ENCODE data around the gene TENM4.

Gene TENM4

GRCh38 chr11:78851878-78852586 lies 588.8 kb downstream of the TENM4 start:
- Histone ChIP-seq H3K27me3 (ENCODE audit: control insufficient read depth in 5 of 5, insufficient read depth in 4 of 5, low read length in 5 of 5) (no peaks in the 10 kb centered on the region), H3K36me3 (ENCODE audit: control insufficient read depth in 5 of 5, insufficient read depth in 5 of 5, low read length in 5 of 5) (peaks cover 3 to 6% (median 6%) of the 10 kb centered on the region in 5 donors), H3K27ac (ENCODE audit: low read depth, low read length) (no peak overlapping the region), H3K9ac (ENCODE audit: low read length in 5 of 5) (no peak overlapping the region), H3K4me3 (ENCODE audit: low read depth in 1 of 5, low read length in 5 of 5) (no peak overlapping the region), H3K4me1 (ENCODE audit: control insufficient read depth in 5 of 5, insufficient read depth in 5 of 5, low read length in 5 of 5) (peaks cover 0 to 8% (median 6%) of the 10 kb centered on the region in 5 donors), H3K9me3 (ENCODE audit: control insufficient read depth in 5 of 5, low read length in 5 of 5) (no peaks in the 10 kb centered on the region)

GRCh38 chr11:78850078-78850477 lies 590.8 kb downstream of the TENM4 start:
- H3K36me3 ChIP-seq (ENCODE audit: control insufficient read depth in 5 of 5, insufficient read depth in 5 of 5, low read length in 5 of 5), result peaks cover 1 to 6% (median 4%) of the 10 kb centered on the region in 5 donors

GRCh38 chr11:78846269-78846668 lies 594.6 kb downstream of the TENM4 start:
- H3K4me1 ChIP-seq (ENCODE audit: control insufficient read depth in 5 of 5, insufficient read depth in 5 of 5, low read length in 5 of 5), result peaks cover 0 to 5% (median 0%) of the 10 kb centered on the region in 5 donors
- no peaks in the 10 kb centered on the region for H3K27me3 ChIP-seq (ENCODE audit: control insufficient read depth in 5 of 5, insufficient read depth in 4 of 5, low read length in 5 of 5)
- no peak overlapping the region for H3K4me3 ChIP-seq (ENCODE audit: low read depth in 1 of 5, low read length in 5 of 5)
- no peaks in the 10 kb centered on the region for H3K9me3 ChIP-seq (ENCODE audit: control insufficient read depth in 5 of 5, low read length in 5 of 5)
- H3K27ac ChIP-seq (ENCODE audit: low read depth, low read length), result no peak overlapping the region
- H3K36me3 ChIP-seq (ENCODE audit: control insufficient read depth in 5 of 5, insufficient read depth in 5 of 5, low read length in 5 of 5), result no peaks in the 10 kb centered on the region
- H3K9ac ChIP-seq (ENCODE audit: low read length in 5 of 5), result no peak overlapping the region

More at GRCh38 chr11:78850078-78850477, 590.8 kb downstream of the TENM4 start:
- H3K4me3 ChIP-seq (ENCODE audit: low read depth in 1 of 5, low read length in 5 of 5), result no peak overlapping the region
- H3K27ac ChIP-seq (ENCODE audit: low read depth, low read length), result no peak overlapping the region
- H3K27me3 ChIP-seq (ENCODE audit: control insufficient read depth in 5 of 5, insufficient read depth in 4 of 5, low read length in 5 of 5), result no peaks in the 10 kb centered on the region
- no peak overlapping the region for H3K9ac ChIP-seq (ENCODE audit: low read length in 5 of 5)
- H3K9me3 ChIP-seq (ENCODE audit: control insufficient read depth in 5 of 5, low read length in 5 of 5), result no peaks in the 10 kb centered on the region
- peaks cover 0 to 12% (median 6%) of the 10 kb centered on the region in 5 donors for H3K4me1 ChIP-seq (ENCODE audit: control insufficient read depth in 5 of 5, insufficient read depth in 5 of 5, low read length in 5 of 5)

DNA sequence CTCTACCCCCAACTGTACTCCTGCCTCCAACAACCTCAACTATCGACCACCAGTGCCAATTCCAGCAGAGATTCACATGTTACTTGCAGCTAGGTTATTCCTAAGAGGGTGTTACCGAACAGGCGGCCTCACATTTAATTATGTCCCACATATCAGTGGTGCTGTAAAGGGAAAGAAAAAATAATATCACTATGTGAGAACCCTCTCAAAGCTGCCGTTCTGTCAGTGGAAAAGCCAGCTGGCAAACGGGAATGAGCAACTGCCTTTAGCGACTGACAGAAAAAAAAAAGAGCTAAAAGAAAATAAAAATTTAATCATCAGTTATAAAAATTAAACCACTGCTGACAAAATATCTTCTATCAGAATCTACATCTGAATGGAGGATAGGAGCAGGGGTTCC lies 595.3 kb downstream of the TENM4 start:
- Histone ChIP-seq H3K27me3 (ENCODE audit: control insufficient read depth in 5 of 5, insufficient read depth in 4 of 5, low read length in 5 of 5) (no peaks in the 10 kb centered on the region), H3K9ac (ENCODE audit: low read length in 5 of 5) (no peak overlapping the region), H3K4me1 (ENCODE audit: control insufficient read depth in 5 of 5, insufficient read depth in 5 of 5, low read length in 5 of 5) (peaks cover 0 to 12% (median 7%) of the 10 kb centered on the region in 5 donors), H3K27ac (ENCODE audit: low read depth, low read length) (no peak overlapping the region), H3K36me3 (ENCODE audit: control insufficient read depth in 5 of 5, insufficient read depth in 5 of 5, low read length in 5 of 5) (no peaks in the 10 kb centered on the region), H3K4me3 (ENCODE audit: low read depth in 1 of 5, low read length in 5 of 5) (no peak overlapping the region), H3K9me3 (ENCODE audit: control insufficient read depth in 5 of 5, low read length in 5 of 5) (no peaks in the 10 kb centered on the region)

DNA sequence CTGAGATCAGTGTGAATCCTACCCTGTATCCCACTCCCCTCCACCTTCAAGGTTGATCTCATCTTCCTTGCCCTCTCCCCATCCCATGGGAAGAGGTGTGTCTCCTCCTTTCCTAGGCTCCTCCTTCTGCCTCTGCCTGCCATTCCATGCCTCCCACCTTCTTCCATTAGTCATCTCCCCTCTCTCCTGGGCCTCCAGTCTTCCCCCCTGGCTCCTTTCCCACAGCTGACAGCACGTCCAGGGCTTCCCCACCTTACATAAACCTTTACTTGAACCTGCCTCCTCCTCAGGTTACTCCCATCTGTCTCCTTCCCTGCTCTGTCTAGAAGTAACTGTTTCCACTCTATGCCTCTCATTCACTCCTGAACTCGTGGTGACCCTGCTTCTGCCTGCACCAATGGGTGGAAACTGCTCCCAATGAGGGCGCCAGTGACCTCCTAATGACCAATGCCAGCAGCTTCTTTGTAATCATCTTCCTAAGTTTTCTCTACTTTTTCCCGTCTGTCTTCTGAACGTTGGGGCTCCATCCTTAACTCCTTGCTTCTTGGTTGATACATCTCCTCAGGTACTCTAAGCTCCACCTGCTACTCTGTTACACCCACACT lies 599.3 kb downstream of the TENM4 start:
- Histone ChIP-seq H3K9ac (ENCODE audit: low read length in 5 of 5) (peak overlapping the region in 1 of 5 donors; percentile 12), H3K36me3 (ENCODE audit: control insufficient read depth in 5 of 5, insufficient read depth in 5 of 5, low read length in 5 of 5) (no peaks in the 10 kb centered on the region), H3K4me1 (ENCODE audit: control insufficient read depth in 5 of 5, insufficient read depth in 5 of 5, low read length in 5 of 5) (peaks cover 0 to 16% (median 8%) of the 10 kb centered on the region in 5 donors), H3K27me3 (ENCODE audit: control insufficient read depth in 5 of 5, insufficient read depth in 4 of 5, low read length in 5 of 5) (no peaks in the 10 kb centered on the region), H3K4me3 (ENCODE audit: low read depth in 1 of 5, low read length in 5 of 5) (no peak overlapping the region), H3K27ac (ENCODE audit: low read depth, low read length) (no peak overlapping the region), H3K9me3 (ENCODE audit: control insufficient read depth in 5 of 5, low read length in 5 of 5) (no peaks in the 10 kb centered on the region)

GRCh38 chr11:78840623-78841022 lies 600.2 kb downstream of the TENM4 start:
- no peak overlapping the region for H3K4me3 ChIP-seq (ENCODE audit: low read depth in 1 of 5, low read length in 5 of 5)
- H3K9ac ChIP-seq (ENCODE audit: low read length in 5 of 5), result peak overlapping the region in 2 of 5 donors; percentile 1 to 12
- H3K9me3 ChIP-seq (ENCODE audit: control insufficient read depth in 5 of 5, low read length in 5 of 5), result no peaks in the 10 kb centered on the region
- peak overlapping the region; percentile 53 for H3K27ac ChIP-seq (ENCODE audit: low read depth, low read length)
- H3K27me3 ChIP-seq (ENCODE audit: control insufficient read depth in 5 of 5, insufficient read depth in 4 of 5, low read length in 5 of 5), result no peaks in the 10 kb centered on the region
- no peaks in the 10 kb centered on the region for H3K36me3 ChIP-seq (ENCODE audit: control insufficient read depth in 5 of 5, insufficient read depth in 5 of 5, low read length in 5 of 5)
- peaks cover 0 to 16% (median 8%) of the 10 kb centered on the region in 5 donors for H3K4me1 ChIP-seq (ENCODE audit: control insufficient read depth in 5 of 5, insufficient read depth in 5 of 5, low read length in 5 of 5)

GRCh38 chr11:78840200-78840599 lies 600.6 kb downstream of the TENM4 start:
- no peak overlapping the region for H3K4me3 ChIP-seq (ENCODE audit: low read depth in 1 of 5, low read length in 5 of 5)
- H3K27me3 ChIP-seq (ENCODE audit: control insufficient read depth in 5 of 5, insufficient read depth in 4 of 5, low read length in 5 of 5), result no peaks in the 10 kb centered on the region
- no peaks in the 10 kb centered on the region for H3K9me3 ChIP-seq (ENCODE audit: control insufficient read depth in 5 of 5, low read length in 5 of 5)
- peaks cover 0 to 16% (median 8%) of the 10 kb centered on the region in 5 donors for H3K4me1 ChIP-seq (ENCODE audit: control insufficient read depth in 5 of 5, insufficient read depth in 5 of 5, low read length in 5 of 5)
- H3K36me3 ChIP-seq (ENCODE audit: control insufficient read depth in 5 of 5, insufficient read depth in 5 of 5, low read length in 5 of 5), result no peaks in the 10 kb centered on the region
- peak overlapping the region in 1 of 5 donors; percentile 1 for H3K9ac ChIP-seq (ENCODE audit: low read length in 5 of 5)
- peak overlapping the region; percentile 53 for H3K27ac ChIP-seq (ENCODE audit: low read depth, low read length)

- Histone ChIP-seq H3K4me3 (ENCODE audit: low read depth in 1 of 5, low read length in 5 of 5) (no peak overlapping the region), H3K9ac (ENCODE audit: low read length in 5 of 5) (no peak overlapping the region)
These were observed 602.4 kb downstream of the TENM4 start for GRCh38 chr11:78838417-78838816.

GRCh38 chr11:78835646-78836045 lies 605.2 kb downstream of the TENM4 start:
- no peaks in the 10 kb centered on the region for H3K9me3 ChIP-seq (ENCODE audit: control insufficient read depth in 5 of 5, low read length in 5 of 5)
- no peak overlapping the region for H3K4me3 ChIP-seq (ENCODE audit: low read depth in 1 of 5, low read length in 5 of 5)
- no peak overlapping the region for H3K9ac ChIP-seq (ENCODE audit: low read length in 5 of 5)
- H3K27ac ChIP-seq (ENCODE audit: low read depth, low read length), result no peak overlapping the region
- no peaks in the 10 kb centered on the region for H3K27me3 ChIP-seq (ENCODE audit: control insufficient read depth in 5 of 5, insufficient read depth in 4 of 5, low read length in 5 of 5)
- no peaks in the 10 kb centered on the region for H3K36me3 ChIP-seq (ENCODE audit: control insufficient read depth in 5 of 5, insufficient read depth in 5 of 5, low read length in 5 of 5)
- peaks cover 0 to 10% (median 4%) of the 10 kb centered on the region in 5 donors for H3K4me1 ChIP-seq (ENCODE audit: control insufficient read depth in 5 of 5, insufficient read depth in 5 of 5, low read length in 5 of 5)

More at GRCh38 chr11:78838417-78838816, 602.4 kb downstream of the TENM4 start:
- H3K27me3 ChIP-seq (ENCODE audit: control insufficient read depth in 5 of 5, insufficient read depth in 4 of 5, low read length in 5 of 5), result no peaks in the 10 kb centered on the region
- H3K27ac ChIP-seq (ENCODE audit: low read depth, low read length), result no peak overlapping the region
- H3K36me3 ChIP-seq (ENCODE audit: control insufficient read depth in 5 of 5, insufficient read depth in 5 of 5, low read length in 5 of 5), result no peaks in the 10 kb centered on the region
- H3K9me3 ChIP-seq (ENCODE audit: control insufficient read depth in 5 of 5, low read length in 5 of 5), result no peaks in the 10 kb centered on the region
- peaks cover 0 to 16% (median 8%) of the 10 kb centered on the region in 5 donors for H3K4me1 ChIP-seq (ENCODE audit: control insufficient read depth in 5 of 5, insufficient read depth in 5 of 5, low read length in 5 of 5)

- no peaks in the 10 kb centered on the region for H3K9me3 ChIP-seq (ENCODE audit: control insufficient read depth in 5 of 5, low read length in 5 of 5)
These were observed 605.9 kb downstream of the TENM4 start for GRCh38 chr11:78834886-78835285.

More at GRCh38 chr11:78834886-78835285, 605.9 kb downstream of the TENM4 start:
- no peak overlapping the region for H3K9ac ChIP-seq (ENCODE audit: low read length in 5 of 5)
- H3K27me3 ChIP-seq (ENCODE audit: control insufficient read depth in 5 of 5, insufficient read depth in 4 of 5, low read length in 5 of 5), result no peaks in the 10 kb centered on the region
- H3K4me3 ChIP-seq (ENCODE audit: low read depth in 1 of 5, low read length in 5 of 5), result no peak overlapping the region
- H3K36me3 ChIP-seq (ENCODE audit: control insufficient read depth in 5 of 5, insufficient read depth in 5 of 5, low read length in 5 of 5), result no peaks in the 10 kb centered on the region
- H3K4me1 ChIP-seq (ENCODE audit: control insufficient read depth in 5 of 5, insufficient read depth in 5 of 5, low read length in 5 of 5), result peaks cover 0 to 2% (median 0%) of the 10 kb centered on the region in 5 donors
- no peak overlapping the region for H3K27ac ChIP-seq (ENCODE audit: low read depth, low read length)

Measured in subcutaneous abdominal adipose tissue (tissue), 5 donors.